NCI-H1417 (cell line): ENCODE data around the gene FRS3.

Experiments
- DNase-seq, 3 experiments: peaks; one replicate each; lab custom pipeline; 2025; lab: John Stamatoyannopoulos, UW

The FRS3 gene

GRCh38 chr6:41728073-41728936, 51.4 kb downstream of the FRS3 start:
- peak; percentile 42 to 99 (median 98) for DNase-seq

GRCh38 chr6:41727705-41728072, 52.0 kb downstream of the FRS3 start:
- DNase-seq, result no peak

GRCh38 chr6:41726876-41727275, 52.8 kb downstream of the FRS3 start:
- DNase-seq, result peak in 1 of 3 experiments; percentile 18

- DNase-seq, result no peak
These were observed 54.9 kb downstream of the FRS3 start for GRCh38 chr6:41724586-41725501.

- no peak for DNase-seq
These were observed 55.5 kb downstream of the FRS3 start for GRCh38 chr6:41724228-41724580.

- no peak for DNase-seq
These were observed 56.0 kb downstream of the FRS3 start for GRCh38 chr6:41723530-41724227.

GRCh38 chr6:41722969-41723529, 56.7 kb downstream of the FRS3 start:
- no peak for DNase-seq

- DNase-seq, result no peak
These were observed 58.3 kb downstream of the FRS3 start for GRCh38 chr6:41721414-41721813.

- DNase-seq, result no peak
These were observed 58.9 kb downstream of the FRS3 start for GRCh38 chr6:41720783-41721182.

- no peak for DNase-seq
These were observed 59.5 kb downstream of the FRS3 start for GRCh38 chr6:41720262-41720620.
